ENCODE measurements around the gene PYROXD2.

The PYROXD2 gene

GRCh38 chr10:98414932-98415730 lies at the start of gene PYROXD2:
TSS of gene PYROXD2 (minus strand) at chr10:98415182. CDS start at chr10:98415135, 47 bp downstream.
- DNase-seq (ENCODE audit: low spot score), result peak; percentile 95

- DNase-seq (ENCODE audit: low spot score), result no peak
These were observed 49.2 kb upstream of the PYROXD2 start for GRCh38 chr10:98463976-98464754.

GRCh38 chr10:98463016-98463415 lies 48.0 kb upstream of the PYROXD2 start:
- no peak for DNase-seq (ENCODE audit: low spot score)

- no peak for DNase-seq (ENCODE audit: low spot score)
These were observed 46.5 kb upstream of the PYROXD2 start for GRCh38 chr10:98461500-98461842.

- DNase-seq (ENCODE audit: low spot score), result peak; percentile 92
These were observed 46.0 kb upstream of the PYROXD2 start for GRCh38 chr10:98460837-98461499.

- DNase-seq (ENCODE audit: low spot score), result no peak
These were observed 44.1 kb upstream of the PYROXD2 start for GRCh38 chr10:98458809-98459784.

- no peak for DNase-seq (ENCODE audit: low spot score)
These were observed 42.7 kb upstream of the PYROXD2 start for GRCh38 chr10:98457721-98458120.

- no peak for DNase-seq (ENCODE audit: low spot score)
These were observed 41.9 kb upstream of the PYROXD2 start for GRCh38 chr10:98456686-98457482.

- DNase-seq (ENCODE audit: low spot score), result no peak
These were observed 41.1 kb upstream of the PYROXD2 start for GRCh38 chr10:98456043-98456570.

GRCh38 chr10:98453729-98454128 lies 38.7 kb upstream of the PYROXD2 start:
- DNase-seq (ENCODE audit: low spot score), result no peak

- DNase-seq (ENCODE audit: low spot score), result no peak
These were observed 35.6 kb upstream of the PYROXD2 start for GRCh38 chr10:98450618-98451017.

GRCh38 chr10:98449287-98449686 lies 34.3 kb upstream of the PYROXD2 start:
- no peak for DNase-seq (ENCODE audit: low spot score)

GRCh38 chr10:98446661-98447221 lies 31.8 kb upstream of the PYROXD2 start, which contains the start of gene HPS1:
TSS of gene HPS1 (minus strand) at chr10:98446935. CDS start at chr10:98443240, 3,695 bp downstream.
- peak; percentile 78 for DNase-seq (ENCODE audit: low spot score)

GRCh38 chr10:98446151-98446660 lies 31.2 kb upstream of the PYROXD2 start:
- peak; percentile 32 for DNase-seq (ENCODE audit: low spot score)

GRCh38 chr10:98445200-98445812 lies 30.3 kb upstream of the PYROXD2 start:
- no peak for DNase-seq (ENCODE audit: low spot score)

- peak; percentile 77 for DNase-seq (ENCODE audit: low spot score)
These were observed 29.5 kb upstream of the PYROXD2 start for GRCh38 chr10:98444314-98445006.

GRCh38 chr10:98438715-98439114 lies 23.7 kb upstream of the PYROXD2 start:
- DNase-seq (ENCODE audit: low spot score), result no peak

GRCh38 chr10:98436704-98437103 lies 21.7 kb upstream of the PYROXD2 start:
- DNase-seq (ENCODE audit: low spot score), result no peak

GRCh38 chr10:98435178-98435577 lies 20.2 kb upstream of the PYROXD2 start:
- DNase-seq (ENCODE audit: low spot score), result no peak
